8988T (cell line): ENCODE data around the gene AGMAT.

Source experiments
- DNase-seq: peaks from one replicate; pipeline ENCODE4 v3.0.0; 2011

AGMAT gene

DNA sequence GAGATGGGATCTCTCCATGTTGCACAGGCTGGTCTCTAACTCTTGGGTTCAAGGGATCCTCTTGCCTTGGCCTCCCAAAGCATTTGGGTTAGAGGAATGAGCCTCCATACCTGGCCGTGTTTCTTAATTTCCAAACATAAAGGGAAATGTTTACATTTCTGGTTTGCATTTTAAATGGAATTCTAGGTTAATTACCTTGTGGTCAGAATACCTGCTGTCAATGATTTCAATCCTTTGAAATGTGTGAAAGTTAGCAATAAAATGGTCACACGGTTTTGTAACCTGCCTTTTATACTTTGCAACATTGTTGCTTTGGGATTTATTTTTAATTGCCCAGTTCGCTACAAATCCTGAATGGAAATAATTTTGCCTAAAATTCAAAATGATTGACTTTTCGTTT, 26.3 kb downstream of the AGMAT start:
- DNase-seq, result no peak

- DNase-seq, result no peak
Observed at GRCh38 chr1:15557594-15557993, 27.3 kb downstream of the AGMAT start.

DNA sequence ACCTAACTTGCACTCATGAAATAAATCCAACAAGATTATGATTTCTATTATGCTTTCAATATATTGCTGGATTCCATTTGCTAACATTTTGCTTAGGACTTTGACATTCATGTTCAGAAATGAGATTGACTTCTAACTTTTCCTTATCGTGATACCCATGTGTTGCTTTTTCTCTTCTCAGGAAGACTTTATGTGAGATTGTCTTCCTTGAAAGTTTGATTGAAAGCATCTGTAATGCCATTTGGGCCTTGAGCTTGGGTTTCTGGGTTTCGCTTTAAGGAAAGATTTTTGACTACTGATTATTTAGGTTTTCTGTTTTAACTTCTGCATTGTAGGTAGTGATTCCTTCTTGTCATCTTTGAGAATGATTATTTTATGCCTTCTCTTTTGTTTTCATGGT, 27.8 kb downstream of the AGMAT start:
- DNase-seq, result no peak

DNA sequence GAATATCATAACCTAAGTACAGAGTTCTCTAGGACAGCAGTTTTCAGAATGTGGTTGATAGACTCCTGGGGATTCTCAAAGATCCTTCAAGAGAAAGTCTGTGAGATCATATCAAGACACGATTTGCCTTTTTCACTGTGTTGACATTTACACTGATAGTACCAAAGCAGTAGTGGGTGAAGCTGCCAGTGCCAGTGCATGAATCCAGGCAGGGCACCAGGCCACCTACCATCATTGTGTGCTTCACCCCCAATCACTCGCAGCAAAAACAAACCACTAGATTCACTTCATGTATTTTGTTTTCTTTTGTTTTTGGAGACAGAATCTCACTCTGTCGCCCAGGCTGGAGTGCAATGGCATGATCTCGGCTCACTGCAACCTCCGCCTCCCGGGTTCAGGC, 34.3 kb downstream of the AGMAT start:
- DNase-seq, result no peak

- DNase-seq, result no peak
Observed at GRCh38 chr1:15546641-15547040, 38.2 kb downstream of the AGMAT start.

DNA sequence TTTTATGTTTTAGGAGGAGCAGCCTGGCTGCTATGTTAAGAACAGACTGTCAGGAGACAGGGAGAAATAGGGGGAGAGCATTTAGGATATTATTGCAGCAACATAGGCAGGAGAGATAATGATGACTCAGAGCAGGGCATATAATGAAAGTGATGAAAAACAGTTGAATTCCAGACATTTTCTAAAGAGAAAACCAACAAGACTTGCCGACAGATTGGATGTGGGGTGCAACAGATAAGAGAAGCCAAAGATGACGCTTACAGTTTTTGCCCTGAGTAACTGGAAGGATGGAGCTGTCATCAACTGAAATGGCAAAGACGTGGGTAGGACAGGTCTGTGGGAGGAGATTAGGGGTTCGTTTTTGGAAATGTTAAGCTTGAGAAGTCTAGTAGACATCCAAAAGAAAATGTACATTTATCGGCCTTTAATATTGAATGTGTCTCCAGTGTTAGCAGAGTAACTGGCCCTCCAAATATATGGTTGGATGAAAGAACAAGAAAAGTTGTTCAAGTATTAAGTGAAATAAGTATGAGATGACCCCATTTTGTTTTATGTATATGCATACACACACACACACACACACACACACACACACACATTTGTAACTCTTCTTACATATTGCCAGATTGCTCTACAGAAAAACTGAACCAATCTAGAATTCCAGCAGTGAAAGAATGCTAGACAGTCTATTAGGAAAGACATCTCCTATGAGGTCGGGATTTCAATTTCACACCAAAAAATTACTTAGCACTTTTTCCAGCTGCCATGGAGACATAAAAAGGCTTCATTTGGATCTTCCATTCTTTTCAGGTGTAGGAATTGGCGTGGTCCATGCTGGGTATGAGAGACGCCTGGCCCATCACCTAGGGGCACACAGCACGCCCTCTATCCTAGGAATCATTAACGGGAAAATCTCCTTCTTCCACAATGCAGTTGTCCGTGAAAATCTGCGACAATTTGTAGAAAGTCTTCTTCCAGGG, 41.0 kb downstream of the AGMAT start:
- no peak for DNase-seq

- DNase-seq, result no peak
Observed at GRCh38 chr1:15543251-15543588, 41.6 kb downstream of the AGMAT start.

DNA sequence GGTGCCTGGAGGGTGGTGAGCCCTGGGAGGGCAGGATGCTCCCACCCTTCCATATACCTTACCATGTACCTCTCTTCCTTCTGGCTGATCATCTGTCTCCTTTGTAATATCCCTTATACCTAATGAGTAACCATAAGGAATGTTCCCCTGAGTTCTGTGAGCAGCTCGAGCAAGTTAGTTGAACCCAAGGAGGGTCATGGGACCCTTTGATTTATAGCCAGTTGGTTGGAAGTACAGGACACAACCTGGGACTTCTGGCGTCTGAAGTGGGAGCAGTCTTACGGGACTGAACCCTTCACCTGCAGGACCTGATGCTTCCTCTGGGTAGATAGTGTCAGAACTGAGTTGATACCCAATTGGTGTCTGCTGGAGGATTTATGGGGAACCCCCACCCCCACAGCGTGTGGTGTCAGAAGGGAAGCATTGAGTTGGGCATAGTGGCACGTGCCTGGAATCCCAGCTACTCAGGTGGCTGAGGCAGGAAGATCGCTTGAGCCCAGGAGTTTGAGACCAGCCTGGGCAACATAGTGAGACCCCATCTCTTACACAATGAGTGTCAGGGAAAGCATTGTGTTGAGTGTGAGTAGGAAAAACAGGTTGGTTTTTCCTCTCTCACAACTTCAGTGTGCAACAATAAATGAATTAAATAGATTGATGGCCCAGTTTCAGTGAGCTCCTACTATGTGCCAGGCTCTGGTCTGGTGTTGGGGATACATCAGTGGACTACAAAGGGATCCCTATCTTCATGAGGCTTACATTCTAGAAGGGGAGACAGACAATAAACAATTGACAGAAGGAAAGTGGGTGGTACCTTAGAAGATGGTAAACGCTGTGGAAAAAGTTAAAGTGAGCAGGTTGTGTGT, 42.2 kb downstream of the AGMAT start:
- DNase-seq, result no peak

- DNase-seq, result no peak
Observed at GRCh38 chr1:15541231-15541792, 43.5 kb downstream of the AGMAT start.

DNA sequence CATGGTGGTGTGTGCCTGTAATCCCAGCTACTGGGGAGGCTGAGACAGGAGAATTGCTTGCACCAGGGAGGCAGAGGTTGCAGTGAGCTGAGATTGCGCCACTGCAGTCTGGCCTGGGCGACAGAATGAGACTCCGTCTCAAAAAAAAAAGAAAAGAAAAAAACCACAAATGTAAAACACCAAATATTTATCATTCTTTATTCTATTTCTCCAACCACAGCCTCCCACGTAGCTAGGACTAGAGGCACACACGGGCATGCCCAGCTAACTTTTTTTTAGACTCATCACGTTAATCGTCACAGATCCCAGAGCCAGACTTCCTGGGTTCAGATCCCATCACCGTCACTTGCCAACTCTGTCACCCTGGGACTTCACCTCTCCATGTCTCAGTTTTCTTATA, 44.7 kb downstream of the AGMAT start:
- no peak for DNase-seq

GRCh38 chr1:15538771-15539170, 46.1 kb downstream of the AGMAT start:
- DNase-seq, result no peak

DNA sequence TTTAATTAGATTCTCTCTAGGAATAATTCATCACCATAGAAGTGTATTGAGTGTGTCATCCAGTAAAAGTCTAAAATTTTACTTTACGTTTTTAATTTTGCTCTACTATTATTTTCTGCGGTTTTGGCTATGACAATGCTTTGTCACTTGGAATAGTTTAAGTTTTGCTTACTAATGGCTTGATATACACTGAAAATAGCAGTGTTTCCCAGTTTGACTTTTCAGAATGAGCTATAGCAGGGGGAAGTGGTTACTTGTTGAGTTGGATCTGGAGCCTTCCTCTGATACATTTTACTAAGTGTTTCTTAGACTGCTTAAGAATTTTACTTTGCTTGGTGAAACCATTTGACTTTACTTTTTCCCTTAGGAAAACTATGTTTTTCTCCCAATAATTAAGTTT, 53.2 kb downstream of the AGMAT start:
- DNase-seq, result no peak

DNA sequence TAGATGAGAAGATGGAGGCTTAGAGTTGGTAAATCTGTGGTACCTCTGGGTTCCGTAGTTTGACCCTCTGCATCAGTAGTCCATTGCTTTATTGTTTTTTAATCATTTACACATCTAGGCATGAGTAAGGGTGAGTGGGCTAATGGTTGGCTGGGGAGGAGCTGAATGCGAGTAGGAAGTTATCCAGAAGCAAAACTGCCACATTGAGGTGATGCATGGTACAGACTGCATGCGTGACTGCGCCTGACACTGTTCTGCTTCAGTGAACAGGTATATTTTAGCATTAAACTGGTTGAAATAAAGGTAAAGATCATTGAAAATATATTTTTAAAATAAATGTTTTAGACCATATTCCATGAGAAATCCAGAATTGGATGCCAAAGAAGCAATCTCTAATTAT, 53.8 kb downstream of the AGMAT start:
- no peak for DNase-seq

- peak; percentile 62 for DNase-seq
Observed at GRCh38 chr1:15526490-15527339, 58.1 kb downstream of the AGMAT start, which contains the start of gene DNAJC16. TSS of gene DNAJC16 (plus strand) at chr1:15526848. CDS start at chr1:15529106, 2,258 bp downstream.

- DNase-seq, result no peak
Observed at GRCh38 chr1:15526021-15526489, 58.8 kb downstream of the AGMAT start.

DNA sequence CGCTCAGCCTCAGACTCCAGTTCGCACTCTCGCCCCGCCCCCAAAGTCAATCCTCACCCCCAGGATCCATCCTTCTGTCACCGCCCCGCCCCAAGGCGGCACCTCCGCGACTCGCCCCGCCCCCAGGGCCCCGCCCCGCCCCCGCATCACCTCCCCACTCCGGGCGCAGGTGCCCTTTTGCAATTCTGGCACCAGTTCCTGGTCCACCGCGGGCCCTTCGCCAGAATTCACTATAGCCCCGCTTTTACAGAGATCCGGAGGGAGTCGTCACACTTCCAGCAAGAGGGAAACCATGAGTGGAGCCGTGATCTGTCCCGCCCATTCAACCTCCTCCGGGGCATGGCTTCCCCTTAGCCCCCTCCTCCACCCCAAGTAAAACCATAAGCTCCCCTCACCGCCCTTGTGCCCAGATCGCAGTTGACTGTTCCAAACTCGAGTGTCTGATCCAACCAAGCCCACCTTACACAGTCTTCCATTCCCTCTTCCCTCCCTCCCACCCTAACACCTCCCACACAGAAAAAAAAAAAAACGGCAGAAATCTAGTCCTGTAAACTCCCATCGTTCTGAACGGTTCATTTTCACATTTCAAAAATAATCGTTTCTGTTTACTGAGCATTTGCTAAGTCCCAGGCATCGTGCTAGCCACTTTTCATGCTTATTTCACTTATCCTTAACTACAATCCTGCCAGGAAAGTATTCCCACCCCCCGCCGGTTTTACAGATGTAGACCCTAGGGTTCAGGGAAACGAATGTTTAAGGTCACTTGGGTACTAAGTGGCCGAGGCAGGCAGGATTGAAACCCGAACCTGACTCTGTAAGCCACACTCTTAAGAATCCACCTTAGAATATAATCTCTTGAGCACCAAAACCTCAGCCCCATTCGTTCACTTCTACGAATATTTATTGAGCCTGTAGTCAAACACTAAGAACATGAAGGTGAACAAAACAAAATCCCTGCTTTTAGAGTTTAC, 59.5 kb downstream of the AGMAT start:
- DNase-seq, result peak; percentile 75

DNA sequence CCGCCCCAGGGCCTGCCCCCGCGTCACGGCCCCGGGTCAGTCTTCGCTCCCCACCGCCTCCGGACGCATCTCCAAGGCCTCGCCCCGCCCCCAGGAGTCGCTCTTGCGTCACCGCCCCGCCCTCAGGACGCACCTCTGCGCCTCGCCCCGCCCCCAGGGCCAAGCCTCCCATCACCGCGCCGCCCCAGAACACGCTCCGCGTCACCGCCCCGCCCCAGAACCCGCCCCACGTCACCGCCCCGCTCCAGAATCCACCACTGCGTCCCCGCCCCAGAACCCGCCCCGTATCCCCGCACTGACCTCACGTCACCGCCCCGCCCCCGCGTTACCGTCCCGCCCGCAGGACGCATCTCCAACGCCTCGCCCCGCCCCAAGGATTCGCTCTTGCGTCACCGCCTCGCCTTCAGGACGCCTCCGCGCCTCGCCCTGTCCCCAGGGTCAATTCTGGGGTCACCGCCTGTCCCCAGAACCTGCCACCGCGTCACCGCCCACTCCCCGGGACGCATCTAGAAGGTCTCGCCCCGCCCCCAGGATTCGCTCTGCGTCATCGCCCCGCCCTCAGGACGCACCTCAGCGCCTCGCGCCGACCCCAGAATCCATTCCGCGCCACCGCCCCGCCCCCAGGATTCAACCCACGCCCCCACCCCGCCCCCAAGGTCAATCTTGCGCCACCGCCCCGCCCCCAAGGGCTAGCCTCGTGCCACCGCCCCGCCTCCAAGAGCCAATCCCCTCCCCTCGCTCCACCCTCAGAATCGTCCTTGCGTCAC, 60.4 kb downstream of the AGMAT start:
- peak; percentile 73 for DNase-seq

DNA sequence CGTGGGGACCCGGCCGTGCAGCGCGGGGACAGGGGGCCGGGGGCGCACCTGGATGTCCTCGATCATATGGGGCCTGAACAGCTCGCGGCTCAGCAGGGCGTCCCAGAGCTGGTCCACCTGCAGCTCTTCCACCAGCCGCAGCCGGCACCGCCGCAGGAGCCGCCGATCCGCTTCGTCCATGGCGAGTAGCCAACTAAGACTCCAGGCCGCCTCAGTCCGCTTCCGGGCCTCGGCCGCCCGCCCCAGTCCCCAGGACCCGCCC, 60.9 kb downstream of the AGMAT start, which contains the start of gene CASP9:
Gene CASP9 (minus strand): TSS at position 195 of the 262 bp plus-strand sequence. CDS start 15 bp downstream, at position 180.
- DNase-seq, result peak; percentile 28

- no peak for DNase-seq
Observed at GRCh38 chr1:15523104-15524020, 61.5 kb downstream of the AGMAT start.
